ENCODE measurements around the gene DGKZ.

The DGKZ gene

GRCh38 chr11:46332568-46333393, 14.5 kb upstream of the DGKZ start:
- no peak for DNase-seq (ENCODE audit: extremely low spot score)
- TF ChIP-seq ELF4 (IDR thresholded peaks at IDR 0.05) (no peak), PKNOX1 (IDR thresholded peaks at IDR 0.05) (peak; percentile 73; the same call in 1 of the 2 replicates), ARNT (IDR thresholded peaks at IDR 0.05) (no peak)
- POLR2A ChIA-PET = interaction anchor here (2.0 kb wide), 1 partner anchor 89 kb away, joined by 5 read pairs; no protein-coding TSS in a partner anchor
- CTCF ChIA-PET = no interaction called here

GRCh38 chr11:46333394-46333947, 13.8 kb upstream of the DGKZ start:
- POLR2A ChIA-PET = interaction anchor here (2.0 kb wide), 1 partner anchor 90 kb away, joined by 5 read pairs; no protein-coding TSS in a partner anchor
- DNase-seq (ENCODE audit: extremely low spot score) = no peak
- CTCF ChIA-PET = no interaction called here
- TF ChIP-seq FOXA1 (IDR thresholded peaks at IDR 0.05) (no peak), FOXK2 (IDR thresholded peaks at IDR 0.05) (no peak), SUZ12 (IDR thresholded peaks at IDR 0.05) (no peak), FOXM1 (IDR thresholded peaks at IDR 0.05; ENCODE audit: borderline replicate concordance) (no peak), CTBP1 (IDR thresholded peaks at IDR 0.05; ENCODE audit: borderline replicate concordance) (no peak), TARDBP (IDR thresholded peaks at IDR 0.05) (no peak), HDGF (IDR thresholded peaks at IDR 0.05; ENCODE audit: borderline replicate concordance) (no peak), ARNT (IDR thresholded peaks at IDR 0.05) (no peak), L3MBTL2 (conservative IDR thresholded peaks at IDR 0.05) (no peak), PKNOX1 (IDR thresholded peaks at IDR 0.05) (no peak), BHLHE40 (IDR thresholded peaks at IDR 0.05; ENCODE audit: borderline replicate concordance) (no peak)

- ChIA-PET CTCF (interaction anchor here (0.6 kb wide), 1 partner anchor 1326 kb away, joined by 3 read pairs; no protein-coding TSS in a partner anchor), POLR2A (interaction anchor here (2.0 kb wide), 1 partner anchor 91 kb away, joined by 5 read pairs; no protein-coding TSS in a partner anchor)
- DNase-seq (ENCODE audit: extremely low spot score) = no peak
- TF ChIP-seq SP1 (IDR thresholded peaks at IDR 0.05) (no peak), FOXA1 (IDR thresholded peaks at IDR 0.05) (no peak), PKNOX1 (IDR thresholded peaks at IDR 0.05) (no peak), CTBP1 (IDR thresholded peaks at IDR 0.05; ENCODE audit: borderline replicate concordance) (no peak), ARNT (IDR thresholded peaks at IDR 0.05) (no peak), NFRKB (IDR thresholded peaks at IDR 0.05) (no peak), LEF1 (IDR thresholded peaks at IDR 0.05; ENCODE audit: borderline replicate concordance) (no peak), L3MBTL2 (conservative IDR thresholded peaks at IDR 0.05) (no peak), FOXK2 (IDR thresholded peaks at IDR 0.05) (no peak), HDGF (IDR thresholded peaks at IDR 0.05; ENCODE audit: borderline replicate concordance) (no peak), TARDBP (IDR thresholded peaks at IDR 0.05) (no peak)
Measured at GRCh38 chr11:46334211-46334610, 13.1 kb upstream of the DGKZ start.

GRCh38 chr11:46335271-46335670, 12.0 kb upstream of the DGKZ start:
- TF ChIP-seq L3MBTL2 (conservative IDR thresholded peaks at IDR 0.05) = no peak
- no peak for TF ChIP-seq SUZ12 (IDR thresholded peaks at IDR 0.05)
- no peak for TF ChIP-seq HDGF (IDR thresholded peaks at IDR 0.05; ENCODE audit: borderline replicate concordance)
- TF ChIP-seq PKNOX1 (IDR thresholded peaks at IDR 0.05) = no peak
- TF ChIP-seq ELF4 (IDR thresholded peaks at IDR 0.05) = no peak
- TF ChIP-seq SP1 (IDR thresholded peaks at IDR 0.05) = no peak
- TF ChIP-seq BHLHE40 (IDR thresholded peaks at IDR 0.05; ENCODE audit: borderline replicate concordance) = no peak
- TF ChIP-seq ZNF384 (IDR thresholded peaks at IDR 0.05) = no peak
- no peak for TF ChIP-seq FOXK2 (IDR thresholded peaks at IDR 0.05)
- no peak for TF ChIP-seq CTBP1 (IDR thresholded peaks at IDR 0.05; ENCODE audit: borderline replicate concordance)
- DNase-seq (ENCODE audit: extremely low spot score) = no peak
- CTCF ChIA-PET = no interaction called here
- POLR2A ChIA-PET = no interaction called here

- ChIA-PET POLR2A (no interaction called here), CTCF (no interaction called here)
- DNase-seq (ENCODE audit: extremely low spot score) = no peak
- no peak for TF ChIP-seq SUZ12 (IDR thresholded peaks at IDR 0.05)
- no peak for TF ChIP-seq NFRKB (IDR thresholded peaks at IDR 0.05)
- TF ChIP-seq ARNT (IDR thresholded peaks at IDR 0.05) = no peak
- no peak for TF ChIP-seq BHLHE40 (IDR thresholded peaks at IDR 0.05; ENCODE audit: borderline replicate concordance)
- no peak for TF ChIP-seq HDGF (IDR thresholded peaks at IDR 0.05; ENCODE audit: borderline replicate concordance)
- TF ChIP-seq FOXM1 (IDR thresholded peaks at IDR 0.05; ENCODE audit: borderline replicate concordance) = no peak
- no peak for TF ChIP-seq LEF1 (IDR thresholded peaks at IDR 0.05; ENCODE audit: borderline replicate concordance)
- TF ChIP-seq CTBP1 (IDR thresholded peaks at IDR 0.05; ENCODE audit: borderline replicate concordance) = no peak
- no peak for TF ChIP-seq ZNF384 (IDR thresholded peaks at IDR 0.05)
- TF ChIP-seq ELF4 (IDR thresholded peaks at IDR 0.05) = no peak
Measured at GRCh38 chr11:46335890-46336562, 11.2 kb upstream of the DGKZ start.

Data from HEK293T (cell line).